ENCODE data around the gene UBAC2.

GRCh38 chr13:99363391-99363790, 162.7 kb downstream of the UBAC2 start:
- TF ChIP-seq CTCF (IDR thresholded peaks at IDR 0.05) (no peak), ZFX (IDR thresholded peaks at IDR 0.05; ENCODE audit: borderline replicate concordance) (no peak)
